ENCODE results near the gene RNF207. TPM values are rescaled to one million over a fixed set of nuclear protein-coding genes. Genes with fewer than 3 reads are reported as not detected.
A peak's percentile ranks its signal among the peaks of the same experiment; 100 is the strongest.

Gene RNF207
- total RNA-seq, 1 experiment from 2014 or later = 6.4 TPM

- no peaks in the 10 kb centered on the region for H3K27me3 ChIP-seq (replicated peaks; ENCODE audit: insufficient read depth, low read depth, low read length, poor library complexity)
- peak overlapping the region; percentile 45 for H3K4me3 ChIP-seq (ENCODE audit: low read depth, low read length, poor library complexity, severe bottlenecking)
- TF ChIP-seq CTCF (conservative IDR thresholded peaks at IDR 0.05; ENCODE audit: low read depth, low read length) (0 out of 2 replicates have a peak, but pooled peaks have one; percentile 12), EZH2 (IDR thresholded peaks at IDR 0.05; ENCODE audit: borderline replicate concordance, low read depth, low read length, poor library complexity, severe bottlenecking) (no peak)
- intact Hi-C loops (cut with micrococcal nuclease; ENCODE audit: unreplicated experiment) = no loop called here
- no peak overlapping the region for H3K27ac ChIP-seq (ENCODE audit: low read depth, low read length, poor library complexity, severe bottlenecking)
- POLR2A ChIA-PET (ENCODE audit: low non-redundant PET) = no interaction called here
- H3K36me3 ChIP-seq (ENCODE audit: insufficient read depth, low read length, poor library complexity, severe bottlenecking) = no peaks in the 10 kb centered on the region
- H3K9me3 ChIP-seq (ENCODE audit: low read depth, low read length, poor library complexity, severe bottlenecking) = no peaks in the 10 kb centered on the region
- peak; percentile 48 for DNase-seq (ENCODE audit: low spot score)
- peaks cover 21% of the 10 kb centered on the region for H3K4me1 ChIP-seq (ENCODE audit: insufficient read depth, low read length, poor library complexity, severe bottlenecking)
- CTCF ChIA-PET = interaction anchor here (0.6 kb wide), 1 partner anchor 227 kb away, joined by 8 read pairs; no protein-coding TSS in a partner anchor
- BruUV-seq (replicated peaks) = no TSS peak
These were observed 4.0 kb downstream of the RNF207 start for GRCh38 chr1:6209661-6210580.

- DNase-seq (ENCODE audit: low spot score) = no peak
- intact Hi-C loops (cut with micrococcal nuclease; ENCODE audit: unreplicated experiment) = no loop called here
- no TSS peak for BruUV-seq (replicated peaks)
- Histone ChIP-seq H3K27ac (ENCODE audit: low read depth, low read length, poor library complexity, severe bottlenecking) (no peak overlapping the region), H3K4me1 (ENCODE audit: insufficient read depth, low read length, poor library complexity, severe bottlenecking) (peaks cover 19% of the 10 kb centered on the region), H3K27me3 (replicated peaks; ENCODE audit: insufficient read depth, low read depth, low read length, poor library complexity) (no peaks in the 10 kb centered on the region), H3K4me3 (ENCODE audit: low read depth, low read length, poor library complexity, severe bottlenecking) (no peak overlapping the region), H3K9me3 (ENCODE audit: low read depth, low read length, poor library complexity, severe bottlenecking) (no peaks in the 10 kb centered on the region), H3K36me3 (ENCODE audit: insufficient read depth, low read length, poor library complexity, severe bottlenecking) (no peaks in the 10 kb centered on the region)
- ChIA-PET CTCF (interaction anchor here (0.6 kb wide), 1 partner anchor 227 kb away, joined by 8 read pairs; no protein-coding TSS in a partner anchor), POLR2A (ENCODE audit: low non-redundant PET) (no interaction called here)
- TF ChIP-seq EZH2 (IDR thresholded peaks at IDR 0.05; ENCODE audit: borderline replicate concordance, low read depth, low read length, poor library complexity, severe bottlenecking) (no peak), CTCF (conservative IDR thresholded peaks at IDR 0.05; ENCODE audit: low read depth, low read length) (no peak)
These were observed 4.9 kb downstream of the RNF207 start for GRCh38 chr1:6210591-6211355.

GRCh38 chr1:6211731-6212130, 5.8 kb downstream of the RNF207 start:
- Histone ChIP-seq H3K27me3 (replicated peaks; ENCODE audit: insufficient read depth, low read depth, low read length, poor library complexity) (no peaks in the 10 kb centered on the region), H3K27ac (ENCODE audit: low read depth, low read length, poor library complexity, severe bottlenecking) (no peak overlapping the region), H3K4me1 (ENCODE audit: insufficient read depth, low read length, poor library complexity, severe bottlenecking) (peaks cover 14% of the 10 kb centered on the region), H3K36me3 (ENCODE audit: insufficient read depth, low read length, poor library complexity, severe bottlenecking) (no peaks in the 10 kb centered on the region), H3K4me3 (ENCODE audit: low read depth, low read length, poor library complexity, severe bottlenecking) (no peak overlapping the region), H3K9me3 (ENCODE audit: low read depth, low read length, poor library complexity, severe bottlenecking) (no peaks in the 10 kb centered on the region)
- CTCF ChIA-PET = no interaction called here
- no peak for DNase-seq (ENCODE audit: low spot score)
- POLR2A ChIA-PET (ENCODE audit: low non-redundant PET) = no interaction called here
- intact Hi-C loops (cut with micrococcal nuclease; ENCODE audit: unreplicated experiment) = no loop called here
- no peak for TF ChIP-seq EZH2 (IDR thresholded peaks at IDR 0.05; ENCODE audit: borderline replicate concordance, low read depth, low read length, poor library complexity, severe bottlenecking)
- TF ChIP-seq CTCF (conservative IDR thresholded peaks at IDR 0.05; ENCODE audit: low read depth, low read length) = no peak
- no TSS peak for BruUV-seq (replicated peaks)
